HG02798 (cell line): ENCODE measurements around the gene KDM2B.

Experiments
- ATAC-seq: cut with Tn5 transposase; IDR thresholded peaks from one replicate; pipeline ENCODE4 v1.9.1; 2021; ENCODE audit warnings: mild to moderate bottlenecking; ENCODE audit not compliant: unreplicated experiment, poor library complexity

Gene KDM2B

GRCh38 chr12:121568518-121568917 is 12.3 kb downstream of the KDM2B start:
- ATAC-seq = no peak

DNA sequence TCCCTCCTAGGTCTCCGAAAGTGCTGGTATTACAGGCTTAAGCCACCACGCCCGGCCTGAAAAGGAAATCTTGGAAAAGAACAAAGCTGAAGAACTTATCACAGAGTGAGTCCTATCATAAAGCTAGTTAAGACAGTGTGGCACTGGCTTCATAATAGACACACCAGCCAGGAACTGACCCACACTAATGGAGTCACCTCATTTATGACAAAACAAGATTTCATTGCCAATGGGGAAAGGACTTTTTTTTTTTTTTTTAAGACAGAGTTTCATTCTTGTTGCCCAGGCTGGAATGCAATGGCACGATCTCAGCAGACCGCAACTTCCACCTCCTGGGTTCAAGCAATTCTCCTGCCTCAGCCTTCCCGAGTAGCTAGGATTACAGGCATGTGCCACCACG is 15.7 kb downstream of the KDM2B start:
- ATAC-seq = no peak

DNA sequence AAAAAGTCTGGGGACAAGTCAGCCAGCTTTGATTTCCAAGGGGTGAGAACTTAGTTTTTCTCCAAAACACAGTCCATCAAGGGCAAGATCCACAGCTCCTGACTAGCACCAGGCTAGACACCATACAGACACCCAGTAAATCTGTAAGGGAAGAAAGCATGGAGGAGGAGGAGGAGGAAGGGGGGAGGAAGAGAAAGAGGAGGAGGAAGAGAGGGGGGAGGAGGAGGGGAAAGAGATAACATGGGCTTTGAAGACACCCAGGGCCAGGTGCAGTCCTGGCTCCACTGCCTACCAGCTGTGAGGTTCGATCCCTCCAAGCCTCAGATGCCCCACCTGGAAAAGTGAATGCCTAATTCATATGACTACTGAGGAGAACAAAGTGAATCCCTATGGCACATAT is 18.3 kb downstream of the KDM2B start:
- ATAC-seq = no peak

GRCh38 chr12:121561009-121561395 is 19.8 kb downstream of the KDM2B start:
- no peak for ATAC-seq

DNA sequence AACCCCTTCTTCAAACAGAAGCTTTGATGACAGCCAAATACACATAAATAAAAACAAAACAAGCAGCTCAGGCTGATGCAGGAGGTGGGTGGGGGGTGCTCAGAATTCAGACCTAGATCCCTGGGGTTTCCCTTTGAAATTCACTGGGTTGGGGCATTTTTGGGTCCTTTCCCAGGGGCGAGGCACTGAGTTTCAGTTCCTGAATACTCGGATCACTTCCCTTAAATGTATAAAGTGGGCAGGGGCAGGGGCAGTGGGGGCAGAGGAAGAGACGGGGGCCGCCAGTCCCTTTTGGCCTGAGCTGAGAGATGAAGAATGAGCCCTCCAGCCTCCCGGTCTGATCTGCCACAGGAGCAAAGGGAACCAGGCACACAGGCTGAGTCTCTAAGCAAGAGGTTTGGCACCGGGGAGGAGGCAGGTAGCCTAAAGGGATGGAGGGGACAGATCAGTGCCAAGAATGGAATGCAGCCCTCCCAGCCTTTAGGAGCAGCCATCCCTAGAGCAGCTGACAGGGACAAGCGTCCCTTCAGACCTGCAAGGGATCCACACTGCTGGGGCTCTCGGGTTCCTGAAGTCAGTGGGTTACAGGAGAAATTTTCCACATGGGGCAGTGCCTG is 20.3 kb downstream of the KDM2B start:
- ATAC-seq = no peak

DNA sequence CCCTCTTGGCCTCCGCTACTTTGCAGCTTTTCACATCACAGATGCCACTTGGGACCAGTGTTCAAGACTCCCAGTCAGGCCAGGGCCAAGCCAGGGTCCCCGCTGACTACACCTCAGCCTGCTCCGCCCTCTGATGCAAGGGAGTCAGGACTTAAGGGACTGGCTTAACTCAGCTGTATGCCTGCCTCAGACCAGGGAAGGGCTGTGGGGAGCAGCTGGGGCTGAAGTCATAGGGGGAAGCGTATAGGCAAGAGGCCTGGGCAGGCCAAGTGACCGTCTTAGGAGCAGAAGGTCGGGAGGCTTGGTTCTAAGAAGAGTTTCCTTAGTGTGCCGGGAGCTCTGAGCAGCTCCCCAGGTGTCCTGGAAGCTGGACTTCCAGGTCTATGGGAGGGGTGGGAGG is 21.9 kb downstream of the KDM2B start:
- ATAC-seq = no peak

- no peak for ATAC-seq
Observed at GRCh38 chr12:121550974-121551634, 29.7 kb downstream of the KDM2B start.

GRCh38 chr12:121549075-121549474 is 31.7 kb downstream of the KDM2B start:
- ATAC-seq = no peak

- ATAC-seq = no peak
Observed at GRCh38 chr12:121545480-121545879, 35.3 kb downstream of the KDM2B start.

DNA sequence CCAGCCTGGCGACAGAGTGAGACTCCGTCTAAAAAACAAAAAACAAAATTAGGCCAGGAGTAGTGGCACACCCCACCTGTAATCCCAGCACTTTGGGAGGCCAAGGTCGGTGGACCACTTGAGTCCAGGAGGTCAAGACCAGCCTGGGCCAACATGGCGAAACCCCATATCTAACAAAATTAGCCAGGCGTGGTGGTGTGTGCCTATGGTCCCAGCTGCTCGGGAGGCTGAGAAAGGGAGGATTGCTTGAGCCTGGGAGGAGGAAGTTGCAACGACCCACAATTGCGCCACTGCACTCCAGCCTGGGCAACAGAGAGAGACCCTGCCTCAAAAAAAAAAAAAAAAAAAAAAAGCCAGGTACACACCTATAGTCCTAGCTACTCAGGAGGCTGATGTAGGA is 37.0 kb downstream of the KDM2B start:
- ATAC-seq = no peak

DNA sequence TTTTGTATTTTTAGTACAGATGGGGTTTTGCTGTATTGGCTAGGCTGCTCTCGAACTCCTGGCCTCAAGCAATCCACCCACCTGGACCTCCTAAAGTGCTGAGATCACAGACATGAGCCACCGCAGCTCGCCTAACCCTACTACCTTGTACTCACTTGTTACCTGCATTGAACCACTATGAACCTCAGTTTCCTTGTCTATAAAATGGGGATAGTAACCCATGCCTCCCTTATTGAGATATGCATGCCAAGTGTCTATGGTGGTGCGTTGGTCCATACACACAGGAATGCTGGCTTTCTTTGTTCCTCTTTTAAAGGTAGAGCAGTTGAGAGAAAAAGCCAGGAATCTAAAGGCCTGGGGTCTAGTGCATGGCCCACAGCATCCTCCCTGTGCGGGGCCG is 40.9 kb downstream of the KDM2B start:
- no peak for ATAC-seq

- no peak for ATAC-seq
Observed at GRCh38 chr12:121538699-121539061, 42.1 kb downstream of the KDM2B start.

- ATAC-seq = peak; percentile 11
Observed at GRCh38 chr12:121537814-121538698, 42.8 kb downstream of the KDM2B start.

- ATAC-seq = peak; percentile 65
Observed at GRCh38 chr12:121536899-121537813, 43.7 kb downstream of the KDM2B start.

DNA sequence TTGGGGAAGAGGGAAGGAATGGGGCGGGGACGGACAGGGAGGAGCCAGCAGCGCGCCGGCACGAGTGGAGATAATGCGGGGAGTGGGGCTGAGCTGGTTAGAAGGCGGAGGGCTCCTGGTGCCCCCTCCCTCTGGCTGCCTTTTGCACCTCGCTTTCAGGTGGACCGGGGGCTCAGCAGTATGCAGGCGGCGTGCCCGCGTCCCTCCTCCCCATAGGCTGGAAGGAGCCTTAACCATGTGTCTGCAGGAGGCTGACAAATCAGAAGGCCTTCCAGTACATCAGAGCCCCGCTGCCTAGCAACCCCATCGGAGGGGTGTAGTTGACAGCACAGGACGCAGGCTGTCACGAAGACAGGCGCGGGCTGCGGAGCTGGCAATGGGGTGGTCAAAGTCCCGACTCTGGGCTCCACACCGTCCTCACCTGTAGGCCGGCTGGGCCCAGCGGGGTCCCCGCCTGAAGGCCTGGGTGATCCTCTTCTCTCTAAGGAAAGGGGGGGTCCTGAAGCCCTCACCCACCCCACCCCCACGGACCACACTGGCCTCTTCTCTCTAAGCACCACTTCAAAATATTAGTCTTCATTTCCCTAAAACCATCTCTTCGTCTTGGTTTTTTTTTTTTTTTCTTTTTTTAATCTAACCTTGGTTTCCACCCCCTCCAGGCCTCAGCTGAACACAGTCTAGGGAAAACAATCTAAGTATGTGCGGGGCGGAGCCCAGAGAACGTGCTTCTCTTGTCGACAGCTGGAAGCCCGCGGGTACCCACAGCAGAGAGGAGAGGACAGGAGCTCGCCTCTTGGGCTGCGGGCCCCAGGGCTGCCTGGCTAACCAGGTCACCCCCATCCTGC is 44.5 kb downstream of the KDM2B start:
- peak; percentile 61 for ATAC-seq

GRCh38 chr12:121535150-121536053 is 45.4 kb downstream of the KDM2B start:
- no peak for ATAC-seq

DNA sequence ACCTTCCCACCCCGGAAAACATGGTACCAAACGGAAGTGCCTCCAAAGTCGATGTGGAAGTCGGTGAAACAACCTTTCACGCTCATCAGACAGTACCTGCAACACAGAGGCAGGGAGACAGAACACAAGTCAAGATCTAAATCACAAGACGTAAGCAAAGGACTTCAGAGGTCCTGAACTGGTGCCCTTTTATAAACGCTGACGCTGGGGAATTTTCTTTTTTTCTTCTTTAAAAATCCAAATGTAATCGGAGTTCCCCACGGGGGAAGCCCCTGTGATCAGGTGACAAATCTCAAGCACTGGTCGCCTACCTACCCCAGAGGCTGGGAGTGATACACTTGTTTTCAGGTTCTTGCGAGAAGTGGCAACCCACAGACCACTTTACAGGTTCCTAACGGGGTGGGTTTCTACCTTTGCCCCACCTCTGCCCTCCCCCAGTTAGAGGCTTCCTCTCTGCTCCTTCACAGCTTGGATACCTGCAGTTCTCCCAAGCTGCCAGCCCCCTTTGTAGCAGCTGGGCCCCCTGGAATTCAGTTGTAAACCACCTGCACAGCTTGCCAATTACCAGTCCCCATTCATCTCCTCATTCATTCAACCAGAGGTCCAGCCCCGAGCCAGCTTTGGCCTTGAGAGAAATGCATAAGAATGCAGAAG is 46.2 kb downstream of the KDM2B start:
- no peak for ATAC-seq
